ENCODE results near the gene FRYL.

The FRYL gene

GRCh38 chr4:48509543-48509942 lies 270.5 kb downstream of the FRYL start:
- in situ Hi-C loops (cut with MboI; ENCODE audit: low pct_unique_long_range_greater_than_20kb, low sequenced_read_pairs, unreplicated experiment) = no loop called here
- DNase-seq (ENCODE audit: low spot score) = no peak
- TF ChIP-seq, protein P1, sequence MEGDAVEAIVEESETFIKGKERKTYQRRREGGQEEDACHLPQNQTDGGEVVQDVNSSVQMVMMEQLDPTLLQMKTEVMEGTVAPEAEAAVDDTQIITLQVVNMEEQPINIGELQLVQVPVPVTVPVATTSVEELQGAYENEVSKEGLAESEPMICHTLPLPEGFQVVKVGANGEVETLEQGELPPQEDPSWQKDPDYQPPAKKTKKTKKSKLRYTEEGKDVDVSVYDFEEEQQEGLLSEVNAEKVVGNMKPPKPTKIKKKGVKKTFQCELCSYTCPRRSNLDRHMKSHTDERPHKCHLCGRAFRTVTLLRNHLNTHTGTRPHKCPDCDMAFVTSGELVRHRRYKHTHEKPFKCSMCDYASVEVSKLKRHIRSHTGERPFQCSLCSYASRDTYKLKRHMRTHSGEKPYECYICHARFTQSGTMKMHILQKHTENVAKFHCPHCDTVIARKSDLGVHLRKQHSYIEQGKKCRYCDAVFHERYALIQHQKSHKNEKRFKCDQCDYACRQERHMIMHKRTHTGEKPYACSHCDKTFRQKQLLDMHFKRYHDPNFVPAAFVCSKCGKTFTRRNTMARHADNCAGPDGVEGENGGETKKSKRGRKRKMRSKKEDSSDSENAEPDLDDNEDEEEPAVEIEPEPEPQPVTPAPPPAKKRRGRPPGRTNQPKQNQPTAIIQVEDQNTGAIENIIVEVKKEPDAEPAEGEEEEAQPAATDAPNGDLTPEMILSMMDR (IDR thresholded peaks at IDR 0.05; ENCODE audit: extremely low read depth, insufficient read depth, missing control alignments) = no peak

GRCh38 chr4:48506716-48507115 lies 273.4 kb downstream of the FRYL start:
- TF ChIP-seq, protein P1 (IDR thresholded peaks at IDR 0.05; ENCODE audit: extremely low read depth, insufficient read depth, missing control alignments) = no peak
- in situ Hi-C loops (cut with MboI; ENCODE audit: low pct_unique_long_range_greater_than_20kb, low sequenced_read_pairs, unreplicated experiment) = no loop called here
- DNase-seq (ENCODE audit: low spot score) = no peak

GRCh38 chr4:48504352-48504751 lies 275.7 kb downstream of the FRYL start:
- DNase-seq (ENCODE audit: low spot score) = no peak
- TF ChIP-seq, protein P1 (IDR thresholded peaks at IDR 0.05; ENCODE audit: extremely low read depth, insufficient read depth, missing control alignments) = no peak
- in situ Hi-C loops (cut with MboI; ENCODE audit: low pct_unique_long_range_greater_than_20kb, low sequenced_read_pairs, unreplicated experiment) = no loop called here

DNA sequence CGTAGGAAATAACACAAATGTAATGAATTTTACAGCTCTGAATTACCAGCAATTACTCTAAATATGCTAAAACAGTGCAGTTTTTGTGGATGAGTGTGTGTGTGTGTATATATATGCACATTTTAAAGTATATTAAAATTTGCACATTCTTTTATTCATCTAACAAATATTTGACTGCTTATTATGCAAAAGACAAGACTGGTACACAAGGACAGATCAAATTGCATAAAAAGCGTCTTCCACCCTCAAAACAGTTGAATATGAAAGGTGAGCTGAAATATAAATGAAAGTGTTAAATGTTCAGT lies 276.1 kb downstream of the FRYL start:
- DNase-seq (ENCODE audit: low spot score) = no peak
- in situ Hi-C loops (cut with MboI; ENCODE audit: low pct_unique_long_range_greater_than_20kb, low sequenced_read_pairs, unreplicated experiment) = no loop called here
- TF ChIP-seq, protein P1 (IDR thresholded peaks at IDR 0.05; ENCODE audit: extremely low read depth, insufficient read depth, missing control alignments) = no peak

DNA sequence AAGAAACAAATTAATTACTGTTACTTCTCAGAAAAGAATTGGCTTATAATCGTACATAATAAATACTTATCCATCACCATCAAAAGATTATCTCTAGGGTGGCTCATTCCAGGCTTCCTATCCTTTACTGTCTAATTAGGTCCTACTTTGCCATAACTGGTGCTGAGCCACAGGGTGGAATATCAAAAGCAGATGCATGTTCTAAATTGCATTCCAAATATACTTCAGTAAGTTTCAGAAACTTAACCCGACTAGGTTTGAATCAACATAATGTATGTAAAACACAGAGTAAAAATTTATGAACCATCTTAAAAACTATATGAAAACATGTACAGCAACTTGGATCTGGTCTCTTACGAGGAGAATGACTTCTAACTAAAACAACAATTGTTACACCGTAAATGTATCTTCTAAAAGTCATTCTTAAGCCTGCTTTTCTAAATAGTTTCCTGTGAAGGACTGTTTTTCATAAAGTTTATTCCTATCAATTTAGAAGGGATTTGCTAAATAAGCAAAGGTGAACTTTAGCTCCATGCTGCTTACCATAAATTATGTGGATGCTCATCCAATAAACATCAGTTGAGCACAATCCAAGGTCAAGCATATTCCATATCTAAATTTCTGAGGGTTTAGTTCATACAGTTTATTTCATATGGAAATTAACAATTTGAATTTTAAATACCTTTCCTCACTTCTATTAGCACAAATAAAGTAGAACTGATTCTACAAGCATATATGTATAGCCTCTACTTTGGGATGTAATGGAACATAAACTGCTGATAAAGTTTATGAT lies 276.6 kb downstream of the FRYL start:
- TF ChIP-seq, protein P1 (IDR thresholded peaks at IDR 0.05; ENCODE audit: extremely low read depth, insufficient read depth, missing control alignments) = no peak
- in situ Hi-C loops (cut with MboI; ENCODE audit: low pct_unique_long_range_greater_than_20kb, low sequenced_read_pairs, unreplicated experiment) = no loop called here
- DNase-seq (ENCODE audit: low spot score) = no peak

DNA sequence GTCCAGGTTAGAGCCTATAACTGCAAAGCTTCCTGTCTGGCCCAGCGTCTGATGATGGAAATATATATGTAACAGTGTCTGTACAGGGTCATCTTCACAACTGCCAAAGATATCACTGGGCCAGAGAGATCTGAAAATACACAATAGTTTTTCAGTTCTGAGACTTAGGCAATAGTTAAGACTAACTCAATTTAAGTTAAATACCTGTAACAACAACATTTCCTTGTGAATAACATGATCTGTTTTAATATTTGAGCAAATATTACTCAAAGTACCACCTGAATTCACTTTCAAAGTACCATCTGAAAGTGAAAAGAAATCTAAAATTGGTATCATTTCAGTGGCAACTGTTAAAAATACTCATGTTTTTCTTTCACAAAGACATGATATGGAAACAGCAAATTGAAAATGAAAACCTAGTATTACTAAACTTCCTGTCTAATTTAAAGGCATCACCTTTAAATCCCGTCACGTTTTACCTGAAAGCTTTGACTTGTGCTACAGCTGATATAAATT lies 280.5 kb downstream of the FRYL start:
- in situ Hi-C loops (cut with MboI; ENCODE audit: low pct_unique_long_range_greater_than_20kb, low sequenced_read_pairs, unreplicated experiment) = no loop called here
- no peak for DNase-seq (ENCODE audit: low spot score)
- TF ChIP-seq, protein P1 (IDR thresholded peaks at IDR 0.05; ENCODE audit: extremely low read depth, insufficient read depth, missing control alignments) = no peak

All from GM13977 (cell line).